GM21786 (cell line): Measurements from ENCODE around the gene OR6K6.

Source experiments
- ATAC-seq: cut with Tn5 transposase; IDR thresholded peaks from one replicate; pipeline ENCODE4 v1.9.1; 2021; ENCODE audit not compliant: unreplicated experiment

Gene OR6K6

GRCh38 chr1:158754420-158754819 lies at the start of gene OR6K6:
OR6K6 (plus strand) TSS chr1:158754720; CDS start chr1:158754888, 168 bp downstream.
- no peak for ATAC-seq

- ATAC-seq: no peak
Measured at GRCh38 chr1:158706096-158706495, 48.4 kb upstream of the OR6K6 start.

- ATAC-seq: no peak
Measured at GRCh38 chr1:158711098-158711497, 43.4 kb upstream of the OR6K6 start.

- no peak for ATAC-seq
Measured at GRCh38 chr1:158714754-158715153, 39.8 kb upstream of the OR6K6 start.

- ATAC-seq: no peak
Measured at GRCh38 chr1:158716335-158716734, 38.2 kb upstream of the OR6K6 start.

GRCh38 chr1:158717344-158717743 lies 37.2 kb upstream of the OR6K6 start:
- no peak for ATAC-seq

GRCh38 chr1:158719664-158720063 lies 34.9 kb upstream of the OR6K6 start:
- ATAC-seq: no peak

- ATAC-seq: no peak
Measured at GRCh38 chr1:158720620-158721019, 33.9 kb upstream of the OR6K6 start, which contains the start of gene OR6K3. OR6K3 (minus strand) TSS chr1:158720720; CDS start chr1:158718115, 2,605 bp downstream.

GRCh38 chr1:158724442-158724841 lies 30.1 kb upstream of the OR6K6 start:
- ATAC-seq: no peak

- ATAC-seq: no peak
Measured at GRCh38 chr1:158728510-158729225, 25.9 kb upstream of the OR6K6 start.

- no peak for ATAC-seq
Measured at GRCh38 chr1:158730453-158730852, 24.1 kb upstream of the OR6K6 start.

- ATAC-seq: no peak
Measured at GRCh38 chr1:158731707-158732106, 22.8 kb upstream of the OR6K6 start.

GRCh38 chr1:158732524-158732923 lies 22.0 kb upstream of the OR6K6 start:
- ATAC-seq: no peak

GRCh38 chr1:158735848-158736247 lies 18.7 kb upstream of the OR6K6 start:
- ATAC-seq: no peak

- no peak for ATAC-seq
Measured at GRCh38 chr1:158752155-158752712, 2.3 kb upstream of the OR6K6 start.

GRCh38 chr1:158771950-158772866 lies 17.7 kb downstream of the OR6K6 start, which contains the start of gene OR6N1:
OR6N1 (minus strand) TSS chr1:158772195; CDS start chr1:158766682, 5,513 bp downstream.
- no peak for ATAC-seq

- no peak for ATAC-seq
Measured at GRCh38 chr1:158781104-158781503, 26.6 kb downstream of the OR6K6 start, which contains the start of gene OR6N2. OR6N2 (minus strand) TSS chr1:158781204; CDS start chr1:158777635, 3,569 bp downstream.

GRCh38 chr1:158793604-158794003 lies 39.1 kb downstream of the OR6K6 start:
- ATAC-seq: no peak

- no peak for ATAC-seq
Measured at GRCh38 chr1:158794247-158794646, 39.7 kb downstream of the OR6K6 start.

GRCh38 chr1:158798531-158798930 lies 44.0 kb downstream of the OR6K6 start:
- ATAC-seq: no peak

GRCh38 chr1:158799689-158800088 lies 45.2 kb downstream of the OR6K6 start:
- no peak for ATAC-seq
